Suprapubic skin (tissue), 4 donors: ENCODE results near the gene KSR2.
"Not testable (repeated sequence)": the region's sequence is repeated elsewhere in the genome, so short reads cannot be mapped to it uniquely, and the experiment has no call there.

Source experiments
- POLR2A ChIP-seq, 2 donors: fragments of 450-650 bp; IDR thresholded peaks; one replicate each; pipeline ENCODE4 v1.6.1; 2017; ENCODE audit warnings: antibody characterized with exemption in 2 of 2, mild to moderate bottlenecking in 2 of 2, moderate library complexity in 2 of 2
- POLR2AphosphoS5 ChIP-seq, 3 donors: sonication (generic); formaldehyde crosslinking; IDR thresholded peaks; one replicate each; pipeline ENCODE4 v1.6.1; 2017; ENCODE audit warnings: antibody characterized with exemption in 3 of 3
- TF ChIP-seq, protein P1 (sequence below), 2 donors: fragments of 200-600 bp in 1 of 2; fragments of 450-650 bp in 1 of 2; sonication (generic) in 1 of 2; IDR thresholded peaks; one replicate each; pipeline ENCODE4 v1.5.1; 2016 to 2019; ENCODE audit warnings: antibody characterized with exemption in 2 of 2, mild to moderate bottlenecking in 1 of 2, moderate library complexity in 1 of 2

DNA sequence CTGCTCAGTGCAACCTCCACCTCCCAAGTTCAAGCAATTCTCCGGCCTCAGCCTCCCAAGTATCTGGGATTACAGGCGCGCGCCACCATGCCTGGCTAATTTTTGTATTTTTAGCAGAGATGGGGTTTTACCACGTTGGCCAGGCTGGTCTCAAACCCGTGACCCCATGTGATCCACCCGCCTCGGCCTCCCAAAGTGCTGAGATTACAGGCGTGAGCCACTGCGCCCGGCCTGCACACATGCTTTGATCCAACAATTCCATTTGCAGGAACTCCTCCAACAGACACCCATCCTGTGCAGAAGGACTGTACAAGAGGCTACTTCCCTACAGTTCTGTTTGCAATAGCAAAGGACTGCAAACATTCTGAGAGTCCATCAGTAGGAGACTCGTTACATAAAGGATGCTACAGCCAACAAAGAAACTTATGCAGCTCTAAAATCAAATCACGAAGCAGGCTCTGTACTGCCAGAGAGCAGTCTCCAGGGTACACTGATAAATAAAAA, 108.0 kb downstream of the KSR2 start:
- TF ChIP-seq, protein P1, sequence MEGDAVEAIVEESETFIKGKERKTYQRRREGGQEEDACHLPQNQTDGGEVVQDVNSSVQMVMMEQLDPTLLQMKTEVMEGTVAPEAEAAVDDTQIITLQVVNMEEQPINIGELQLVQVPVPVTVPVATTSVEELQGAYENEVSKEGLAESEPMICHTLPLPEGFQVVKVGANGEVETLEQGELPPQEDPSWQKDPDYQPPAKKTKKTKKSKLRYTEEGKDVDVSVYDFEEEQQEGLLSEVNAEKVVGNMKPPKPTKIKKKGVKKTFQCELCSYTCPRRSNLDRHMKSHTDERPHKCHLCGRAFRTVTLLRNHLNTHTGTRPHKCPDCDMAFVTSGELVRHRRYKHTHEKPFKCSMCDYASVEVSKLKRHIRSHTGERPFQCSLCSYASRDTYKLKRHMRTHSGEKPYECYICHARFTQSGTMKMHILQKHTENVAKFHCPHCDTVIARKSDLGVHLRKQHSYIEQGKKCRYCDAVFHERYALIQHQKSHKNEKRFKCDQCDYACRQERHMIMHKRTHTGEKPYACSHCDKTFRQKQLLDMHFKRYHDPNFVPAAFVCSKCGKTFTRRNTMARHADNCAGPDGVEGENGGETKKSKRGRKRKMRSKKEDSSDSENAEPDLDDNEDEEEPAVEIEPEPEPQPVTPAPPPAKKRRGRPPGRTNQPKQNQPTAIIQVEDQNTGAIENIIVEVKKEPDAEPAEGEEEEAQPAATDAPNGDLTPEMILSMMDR (IDR thresholded peaks at IDR 0.05) = not testable (repeated sequence)
- not testable (repeated sequence) for TF ChIP-seq POLR2A, POLR2AphosphoS5 (IDR thresholded peaks at IDR 0.05)
